ACC112 (cell line): ENCODE results near the gene SPATA21.

Experiments used
- H2AFZ ChIP-seq: fragments of 200-600 bp; sonication (generic); one replicate; pipeline ENCODE4 v1.6.0; 2017; ENCODE audit warnings: antibody characterized with exemption, low read length; ENCODE audit not compliant: unreplicated experiment
- H3K27ac ChIP-seq: fragments of 200-600 bp; sonication (generic); 2 replicates; pipeline ENCODE4 v1.5.1; 2014; ENCODE audit warnings: low read depth, mild to moderate bottlenecking, antibody characterized with exemption, low read length, moderate library complexity
- H3K27me3 ChIP-seq: fragments of 200-600 bp; sonication (generic); 2 replicates; pipeline ENCODE4 v1.6.1; 2014; ENCODE audit warnings: mild to moderate bottlenecking, antibody characterized with exemption, low read length, moderate library complexity, mixed read lengths; ENCODE audit not compliant: insufficient read depth
- H3K36me3 ChIP-seq: fragments of 200-600 bp; sonication (generic); 2 replicates; pipeline ENCODE4 v1.6.1; 2016; ENCODE audit warnings: mild to moderate bottlenecking, antibody characterized with exemption, low read length, moderate library complexity, mixed read lengths; ENCODE audit not compliant: insufficient read depth
- H3K4me1 ChIP-seq: fragments of 200-600 bp; sonication (generic); one replicate; pipeline ENCODE4 v1.6.1; 2016; ENCODE audit warnings: low read length, mixed read lengths; ENCODE audit not compliant: insufficient read depth, unreplicated experiment, control insufficient read depth
- H3K4me3 ChIP-seq: fragments of 200-600 bp; sonication (generic); 2 replicates; pipeline ENCODE4 v1.5.1; 2014; ENCODE audit warnings: mild to moderate bottlenecking, low read depth, low read length
- H3K79me2 ChIP-seq: fragments of 200-600 bp; sonication (generic); one replicate; pipeline ENCODE4 v1.6.0; 2016; ENCODE audit warnings: low read length; ENCODE audit not compliant: control insufficient read depth, unreplicated experiment, insufficient read depth

The SPATA21 gene

GRCh38 chr1:16440470-16441281, 3.5 kb upstream of the SPATA21 start, which contains the start of gene NECAP2:
Gene NECAP2 (plus strand): TSS chr1:16440724. CDS start chr1:16440762, 38 bp downstream.
- Histone ChIP-seq H3K36me3 (peaks cover 3% of the 10 kb centered on the region; the same call in 1 of the 2 replicates), H3K4me3 (peak within 1 kb of the TSS; percentile 89), H3K4me1 (peaks cover 5% of the 10 kb centered on the region), H3K27ac (peak within 1 kb of the TSS; percentile 61; the same call in 1 of the 2 replicates), H2AFZ (peak within 1 kb of the TSS; percentile 94), H3K27me3 (no peaks in the 10 kb centered on the region), H3K79me2 (peaks cover 41% of the 10 kb centered on the region)

- no peak overlapping the region for H3K27ac ChIP-seq
- H3K4me3 ChIP-seq: peak overlapping the region; percentile 89
- H3K4me1 ChIP-seq: peaks cover 5% of the 10 kb centered on the region
Observed at GRCh38 chr1:16440131-16440469, 2.9 kb upstream of the SPATA21 start.

GRCh38 chr1:16438924-16439323, 1.7 kb upstream of the SPATA21 start:
- Histone ChIP-seq H3K27me3 (no peaks in the 10 kb centered on the region), H3K4me1 (peaks cover 5% of the 10 kb centered on the region), H3K4me3 (no peak overlapping the region), H3K79me2 (peaks cover 34% of the 10 kb centered on the region), H2AFZ (peak overlapping the region; percentile 57), H3K36me3 (no peaks in the 10 kb centered on the region), H3K27ac (no peak overlapping the region)

More at GRCh38 chr1:16440131-16440469, 2.9 kb upstream of the SPATA21 start:
- H3K79me2 ChIP-seq: peaks cover 41% of the 10 kb centered on the region
- peaks cover 2% of the 10 kb centered on the region; the same call in 1 of the 2 replicates for H3K36me3 ChIP-seq
- H2AFZ ChIP-seq: peak overlapping the region; percentile 94
- H3K27me3 ChIP-seq: no peaks in the 10 kb centered on the region

GRCh38 chr1:16438516-16438915, 1.3 kb upstream of the SPATA21 start:
- Histone ChIP-seq H2AFZ (peak overlapping the region; percentile 57), H3K27ac (no peak overlapping the region), H3K27me3 (no peaks in the 10 kb centered on the region)

GRCh38 chr1:16434501-16434900, 2.7 kb downstream of the SPATA21 start:
- Histone ChIP-seq H3K4me1 (no peaks in the 10 kb centered on the region), H3K4me3 (no peak overlapping the region), H3K79me2 (no peaks in the 10 kb centered on the region), H3K36me3 (no peaks in the 10 kb centered on the region), H3K27ac (no peak overlapping the region), H2AFZ (no peak overlapping the region), H3K27me3 (0 out of 2 replicates have a peak, but pooled peaks cover 3% of the 10 kb centered on the region)

More at GRCh38 chr1:16438516-16438915, 1.3 kb upstream of the SPATA21 start:
- Histone ChIP-seq H3K4me1 (peaks cover 5% of the 10 kb centered on the region), H3K79me2 (peaks cover 30% of the 10 kb centered on the region), H3K4me3 (no peak overlapping the region), H3K36me3 (no peaks in the 10 kb centered on the region)

GRCh38 chr1:16434007-16434406, 3.2 kb downstream of the SPATA21 start:
- Histone ChIP-seq H3K27ac (no peak overlapping the region), H3K79me2 (no peaks in the 10 kb centered on the region), H3K4me1 (no peaks in the 10 kb centered on the region), H3K4me3 (no peak overlapping the region), H2AFZ (no peak overlapping the region), H3K27me3 (0 out of 2 replicates have a peak, but pooled peaks cover 3% of the 10 kb centered on the region), H3K36me3 (no peaks in the 10 kb centered on the region)

- Histone ChIP-seq H3K4me3 (no peak overlapping the region), H2AFZ (no peak overlapping the region), H3K27ac (no peak overlapping the region), H3K27me3 (0 out of 2 replicates have a peak, but pooled peaks cover 3% of the 10 kb centered on the region), H3K36me3 (no peaks in the 10 kb centered on the region), H3K4me1 (no peaks in the 10 kb centered on the region), H3K79me2 (no peaks in the 10 kb centered on the region)
Observed at GRCh38 chr1:16433030-16433429, 4.2 kb downstream of the SPATA21 start.

GRCh38 chr1:16430606-16431005, 6.6 kb downstream of the SPATA21 start:
- 0 out of 2 replicates have a peak, but pooled peaks cover 3% of the 10 kb centered on the region for H3K27me3 ChIP-seq
- H3K4me3 ChIP-seq: no peak overlapping the region
- no peak overlapping the region for H3K27ac ChIP-seq
- H3K36me3 ChIP-seq: no peaks in the 10 kb centered on the region
- H3K79me2 ChIP-seq: no peaks in the 10 kb centered on the region
- H2AFZ ChIP-seq: no peak overlapping the region
- H3K4me1 ChIP-seq: no peaks in the 10 kb centered on the region

GRCh38 chr1:16425125-16426025, 11.8 kb downstream of the SPATA21 start:
- Histone ChIP-seq H2AFZ (no peak overlapping the region), H3K4me3 (no peak overlapping the region), H3K27ac (no peak overlapping the region), H3K36me3 (no peaks in the 10 kb centered on the region), H3K27me3 (no peaks in the 10 kb centered on the region), H3K79me2 (no peaks in the 10 kb centered on the region), H3K4me1 (no peaks in the 10 kb centered on the region)

- no peak overlapping the region for H3K4me3 ChIP-seq
- no peaks in the 10 kb centered on the region for H3K79me2 ChIP-seq
- H3K36me3 ChIP-seq: no peaks in the 10 kb centered on the region
- H3K27me3 ChIP-seq: no peaks in the 10 kb centered on the region
- no peak overlapping the region for H2AFZ ChIP-seq
- no peak overlapping the region for H3K27ac ChIP-seq
- no peaks in the 10 kb centered on the region for H3K4me1 ChIP-seq
Observed at GRCh38 chr1:16422041-16422440, 15.2 kb downstream of the SPATA21 start.
